ENCODE results near the gene UBQLN1.

Gene UBQLN1

DNA sequence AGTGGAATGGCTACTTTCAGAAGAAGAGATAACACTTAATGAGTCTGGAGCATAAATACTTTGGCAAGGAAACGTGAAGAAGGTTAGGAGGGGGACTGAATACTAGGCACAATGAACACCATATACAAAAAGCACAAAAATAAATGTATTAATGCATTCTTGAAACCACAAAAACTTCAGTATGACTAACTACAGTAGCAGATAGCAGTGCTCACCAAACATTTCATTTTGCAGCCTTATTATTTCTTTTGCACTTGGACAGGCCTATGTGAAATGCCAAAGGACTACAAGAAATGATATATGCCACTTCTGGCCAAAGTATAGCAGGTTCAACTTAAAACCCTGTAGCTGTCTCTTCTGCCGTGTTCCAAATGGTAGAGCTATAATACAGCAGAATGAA lies 26.3 kb downstream of the UBQLN1 start:
- DNase-seq = no peak

DNA sequence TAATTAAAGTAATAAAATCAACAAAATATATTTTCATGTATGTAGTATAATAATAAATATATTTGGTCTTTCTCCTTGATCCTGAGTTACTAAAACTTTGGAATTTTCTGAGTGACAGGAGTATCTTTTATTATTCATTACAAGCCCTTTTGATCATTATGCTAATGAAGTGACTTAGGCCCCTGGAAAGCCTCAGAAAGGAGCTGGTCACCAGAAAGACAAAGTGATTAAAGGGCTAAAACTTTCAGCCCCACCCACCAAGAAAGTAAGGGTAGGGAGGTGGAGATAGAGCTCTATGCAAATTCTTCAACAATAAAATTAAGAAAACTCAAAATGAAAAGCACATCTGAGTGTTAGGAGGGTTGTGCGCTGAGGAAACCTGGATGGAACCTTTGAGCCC lies 27.5 kb downstream of the UBQLN1 start:
- DNase-seq = no peak

DNA sequence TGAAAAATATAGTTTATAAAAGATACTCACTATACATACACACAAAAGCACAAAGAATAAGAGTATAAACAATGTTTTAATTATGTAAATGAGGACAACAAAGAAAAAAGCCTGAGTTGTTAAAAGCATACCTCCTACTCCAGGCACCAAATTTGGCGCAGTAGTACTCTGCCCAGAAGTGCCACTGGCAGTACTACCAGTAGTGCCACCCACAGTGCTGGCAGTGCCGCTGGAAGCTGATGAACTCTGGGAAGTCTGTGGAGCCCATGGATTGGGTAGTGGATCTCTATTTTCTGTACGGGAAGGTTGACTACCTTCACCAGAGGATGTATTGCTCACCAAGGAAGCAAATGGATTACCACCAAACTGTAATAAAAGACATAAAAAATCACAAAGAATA lies 30.2 kb downstream of the UBQLN1 start:
- no peak for DNase-seq

DNA sequence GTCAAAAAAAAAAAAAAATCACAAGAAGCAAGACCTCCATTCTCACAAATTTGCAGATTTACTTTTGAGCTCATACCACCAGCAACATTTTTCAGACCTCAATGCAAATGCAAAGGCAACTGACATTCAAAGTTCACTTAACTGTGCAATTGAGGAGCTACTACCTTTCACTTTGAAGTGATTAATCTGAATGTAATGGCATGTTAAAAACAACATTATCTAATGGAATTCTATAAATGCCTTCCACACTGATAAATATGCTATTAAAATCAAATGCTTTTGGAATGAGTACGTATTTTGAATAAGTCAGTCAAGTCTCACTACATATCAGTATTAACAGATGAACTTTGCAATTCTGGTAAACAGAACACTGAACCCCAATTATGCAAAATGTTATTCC lies 32.3 kb downstream of the UBQLN1 start:
- DNase-seq = no peak

DNA sequence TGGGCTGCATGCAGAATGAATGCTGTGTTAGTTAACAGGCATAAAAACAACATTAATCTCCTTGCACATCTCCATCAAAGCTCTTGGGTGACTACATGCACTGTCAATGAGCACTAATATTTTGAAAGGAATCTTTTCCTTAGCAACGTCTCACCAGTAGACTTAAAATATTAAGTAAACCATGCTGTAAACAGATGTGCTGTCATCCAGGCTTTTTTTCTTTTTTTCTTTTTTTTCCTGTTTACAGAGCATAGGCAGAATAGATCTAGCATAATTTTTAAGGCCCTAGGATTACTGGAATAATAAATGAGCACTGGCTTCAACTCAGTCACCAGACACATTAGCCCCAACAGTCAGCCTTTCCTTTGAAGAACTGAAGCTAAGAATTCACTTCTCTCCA lies 36.3 kb downstream of the UBQLN1 start:
- DNase-seq = no peak

DNA sequence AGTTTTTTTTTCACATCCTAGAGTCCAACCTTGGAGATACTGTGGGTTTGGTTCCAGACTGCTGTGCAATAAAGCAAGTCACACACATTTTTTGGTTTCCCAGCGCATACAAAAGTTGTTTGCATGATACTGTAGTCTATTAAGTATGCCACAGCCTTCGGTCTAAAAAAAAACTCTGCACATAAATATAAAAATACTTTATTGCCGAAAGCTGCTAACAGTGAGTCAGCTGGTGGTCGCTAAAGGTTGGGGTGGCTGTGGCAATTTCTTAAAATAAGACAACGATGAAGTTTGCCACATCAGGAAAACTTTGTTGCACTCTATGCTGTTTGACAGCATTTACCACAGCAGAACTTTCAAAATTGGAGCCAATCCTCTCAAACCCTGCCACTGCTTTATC lies 37.4 kb downstream of the UBQLN1 start:
- DNase-seq = no peak

DNA sequence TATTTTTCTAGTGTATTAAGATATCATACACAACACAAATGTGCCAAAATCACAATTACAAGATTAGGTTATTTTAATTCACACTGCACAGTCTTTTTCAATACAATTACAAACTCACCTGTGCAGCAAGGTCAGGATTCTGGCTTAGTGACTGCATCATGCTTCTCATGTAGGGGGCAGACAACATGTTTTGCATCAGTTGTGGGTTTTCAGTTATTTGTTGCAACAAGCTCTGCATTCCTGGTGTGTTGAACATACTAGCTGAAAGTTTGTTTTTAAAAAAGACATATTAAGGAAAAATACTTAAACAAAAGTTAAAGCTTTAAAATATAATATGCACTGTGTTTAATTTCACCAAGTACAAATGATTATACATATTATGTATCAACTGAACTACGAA lies 38.7 kb downstream of the UBQLN1 start:
- no peak for DNase-seq

DNA sequence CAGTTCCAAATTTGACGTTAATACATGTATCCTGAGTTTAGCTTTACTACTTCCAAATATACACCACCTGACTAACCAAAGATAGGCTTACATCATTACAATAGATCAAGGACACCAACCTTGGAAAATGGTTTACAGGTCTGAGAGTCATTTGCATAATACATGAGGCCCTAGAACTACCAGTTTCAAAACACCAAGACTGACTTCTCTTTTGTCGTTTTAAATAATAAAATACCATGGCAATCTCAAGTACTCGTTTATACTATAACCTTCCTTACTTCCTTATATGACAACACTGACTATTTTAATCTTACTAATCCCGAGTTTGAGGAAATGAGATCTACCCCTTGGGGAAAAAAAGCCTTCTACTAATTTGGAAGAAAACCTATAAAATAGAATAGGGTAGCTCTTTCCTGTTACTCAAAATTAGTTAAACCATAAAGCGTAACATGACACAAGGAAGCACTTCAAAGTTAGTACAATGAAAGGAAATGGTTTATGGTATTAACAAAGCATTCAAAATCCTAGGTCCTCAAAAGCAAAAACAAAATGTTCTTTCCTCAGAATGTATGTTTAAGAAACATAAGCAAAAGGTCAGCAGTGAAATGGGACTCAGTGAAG lies 42.1 kb downstream of the UBQLN1 start:
- DNase-seq = no peak

DNA sequence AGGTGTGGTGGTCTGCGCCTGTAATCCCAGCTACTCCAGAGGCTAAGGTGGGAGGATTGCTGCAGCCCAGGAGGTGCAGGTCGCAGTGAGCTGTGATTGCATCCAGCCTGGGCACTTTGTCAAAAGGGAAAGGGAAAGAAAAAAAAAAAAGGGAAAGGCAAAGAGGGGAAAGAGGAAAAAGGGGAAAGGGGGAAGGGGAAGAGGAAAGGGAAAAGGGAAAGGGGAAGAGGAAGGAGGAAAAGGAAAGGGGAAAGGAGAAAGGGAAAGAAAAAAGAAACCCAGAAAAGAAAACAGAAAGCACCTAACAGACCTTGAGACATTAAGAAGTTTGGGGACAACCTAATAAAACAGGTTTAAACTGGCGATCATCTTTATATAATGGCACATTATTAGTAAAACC lies 44.8 kb downstream of the UBQLN1 start:
- DNase-seq = no peak

DNA sequence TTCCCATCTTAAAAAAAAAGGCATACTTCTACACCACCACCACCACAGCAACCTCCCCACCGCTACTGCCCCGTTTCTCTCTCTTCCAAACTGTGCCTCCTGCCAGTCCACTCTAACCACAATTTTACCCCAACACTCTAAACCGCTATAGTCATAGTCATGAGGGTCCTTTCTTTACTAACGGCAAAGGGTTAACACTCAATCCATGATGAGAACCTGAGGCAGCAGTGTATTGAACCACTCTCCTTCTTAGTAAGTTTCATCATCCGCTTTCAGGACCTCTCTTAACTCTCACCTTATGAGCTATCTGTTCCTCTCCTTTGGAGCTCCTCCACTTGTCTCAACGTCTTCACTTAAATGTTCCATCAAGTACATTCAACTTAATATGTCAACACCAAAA lies 50.8 kb downstream of the UBQLN1 start:
- no peak for DNase-seq

DNA sequence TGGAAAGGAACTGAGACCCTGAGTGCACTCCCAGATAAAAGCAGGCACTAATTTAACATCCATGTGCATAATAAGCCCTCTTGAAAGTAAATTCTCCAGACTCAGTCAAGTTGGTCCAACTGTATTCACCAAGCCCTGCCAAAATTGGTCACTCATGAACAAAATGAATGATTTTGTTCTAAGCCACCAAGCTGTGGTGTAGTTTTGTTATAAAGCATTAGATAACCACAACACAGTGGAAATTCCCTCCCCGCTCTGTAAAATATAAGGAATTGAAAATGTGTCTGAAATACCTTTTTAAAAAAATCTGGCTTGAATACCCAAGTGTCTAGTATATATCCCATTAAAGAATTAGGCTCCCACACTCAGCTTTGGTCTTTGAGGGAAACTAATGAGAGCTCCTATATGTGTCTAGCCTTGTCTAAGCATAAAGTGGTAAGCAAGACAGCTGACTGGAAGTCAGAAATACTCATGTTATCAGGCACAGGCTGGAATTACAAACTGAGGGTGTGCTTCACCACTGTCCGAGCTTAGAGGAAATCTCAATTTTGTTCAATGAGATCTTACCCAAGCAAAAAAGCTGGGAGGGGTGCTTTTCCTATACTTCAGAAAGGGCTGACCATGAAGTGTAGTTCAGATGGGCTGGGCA lies 51.6 kb downstream of the UBQLN1 start:
- DNase-seq = no peak

DNA sequence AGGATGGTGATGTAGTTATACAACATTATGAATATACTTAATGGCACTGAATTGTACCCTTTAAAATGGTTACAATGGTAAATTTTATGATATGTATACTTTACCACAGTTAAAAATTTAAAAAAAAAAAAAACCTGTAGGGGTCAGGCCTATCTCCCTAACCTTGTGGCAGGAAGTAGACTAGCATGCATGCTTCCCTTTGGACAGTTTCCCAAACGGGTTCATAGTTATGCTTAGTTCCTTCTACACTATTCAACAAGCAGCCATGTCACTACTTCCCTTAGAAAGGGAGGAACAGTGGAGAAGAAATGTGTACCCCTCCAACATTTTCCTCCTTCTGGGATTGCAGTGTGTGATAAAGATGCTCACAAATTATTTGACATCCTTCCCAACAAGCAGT lies 52.3 kb downstream of the UBQLN1 start:
- DNase-seq = no peak

DNA sequence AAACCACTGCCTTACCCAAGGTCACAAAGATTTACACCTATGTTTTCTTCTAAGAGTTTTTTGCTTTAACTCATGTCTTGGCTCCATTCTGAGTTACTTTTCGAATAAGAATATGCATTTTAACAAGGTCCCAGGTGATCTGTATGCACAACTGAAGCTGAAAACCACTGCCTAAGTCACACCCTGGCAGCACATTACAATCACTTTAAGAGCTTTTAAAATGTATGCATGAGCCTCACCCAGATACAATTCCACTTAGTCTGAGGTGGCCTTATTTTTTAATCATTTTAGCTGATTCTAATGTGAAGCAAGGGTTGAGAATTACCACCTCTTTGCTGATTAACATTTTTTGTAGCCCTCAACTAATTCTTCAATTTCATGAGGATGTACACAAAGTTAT lies 55.3 kb downstream of the UBQLN1 start:
- no peak for DNase-seq

DNA sequence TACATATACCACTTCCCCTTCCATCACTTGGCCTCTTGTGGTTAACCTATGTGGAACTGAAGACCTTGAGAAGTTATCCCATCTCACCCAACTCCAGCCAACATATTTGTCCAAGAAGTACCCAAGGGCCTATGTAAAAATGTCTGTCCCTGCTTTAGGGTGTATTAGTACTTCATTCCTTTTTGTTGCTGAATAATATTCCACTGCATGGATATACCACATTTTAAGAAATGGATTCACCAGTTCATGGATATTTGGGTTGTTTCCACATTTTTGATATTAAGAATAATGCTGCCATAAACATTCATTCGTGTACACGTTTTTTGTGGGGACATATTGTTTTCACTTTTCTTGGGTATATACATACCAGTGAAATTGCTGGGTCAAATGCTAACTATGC lies 56.2 kb downstream of the UBQLN1 start:
- no peak for DNase-seq

DNA sequence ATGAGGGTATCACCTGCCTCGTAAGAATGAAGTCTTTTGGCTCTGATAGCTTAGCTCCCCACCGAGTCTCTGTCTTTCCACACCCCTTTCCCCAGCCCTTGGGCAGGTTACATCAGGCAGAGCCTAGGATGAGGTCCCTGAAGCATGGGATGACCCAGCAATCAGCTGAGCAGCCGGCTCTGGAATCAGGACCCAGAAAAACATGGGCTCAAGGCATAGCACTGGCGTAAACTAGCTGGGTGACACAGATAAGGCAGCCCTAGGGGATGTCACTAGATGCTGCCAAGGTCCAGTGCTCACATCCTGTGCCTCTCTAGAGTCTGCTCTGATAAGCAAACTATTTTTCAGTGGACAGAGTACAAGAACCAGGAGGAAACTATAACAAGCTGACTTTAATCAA lies 58.2 kb downstream of the UBQLN1 start:
- DNase-seq = no peak

DNA sequence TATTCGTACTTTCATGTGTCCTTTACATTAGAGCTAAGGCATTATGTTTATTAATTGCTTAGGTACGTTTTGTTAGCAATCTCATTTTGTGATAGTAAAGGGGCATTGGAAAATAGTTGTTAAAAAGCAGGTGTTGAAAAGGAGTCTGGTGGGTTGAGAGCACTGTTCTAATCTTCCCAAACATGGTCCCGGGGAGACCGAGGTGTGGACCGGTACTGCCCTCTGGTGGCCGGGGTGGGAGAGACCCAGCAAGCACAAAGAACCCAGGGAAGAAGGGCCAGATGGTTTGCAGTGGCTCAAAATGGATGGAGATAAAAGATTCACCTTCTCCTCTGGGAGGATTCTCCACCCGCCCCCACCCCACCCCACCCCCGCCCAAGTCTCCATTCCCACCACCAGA lies 58.7 kb downstream of the UBQLN1 start:
- DNase-seq = peak; percentile 33

DNA sequence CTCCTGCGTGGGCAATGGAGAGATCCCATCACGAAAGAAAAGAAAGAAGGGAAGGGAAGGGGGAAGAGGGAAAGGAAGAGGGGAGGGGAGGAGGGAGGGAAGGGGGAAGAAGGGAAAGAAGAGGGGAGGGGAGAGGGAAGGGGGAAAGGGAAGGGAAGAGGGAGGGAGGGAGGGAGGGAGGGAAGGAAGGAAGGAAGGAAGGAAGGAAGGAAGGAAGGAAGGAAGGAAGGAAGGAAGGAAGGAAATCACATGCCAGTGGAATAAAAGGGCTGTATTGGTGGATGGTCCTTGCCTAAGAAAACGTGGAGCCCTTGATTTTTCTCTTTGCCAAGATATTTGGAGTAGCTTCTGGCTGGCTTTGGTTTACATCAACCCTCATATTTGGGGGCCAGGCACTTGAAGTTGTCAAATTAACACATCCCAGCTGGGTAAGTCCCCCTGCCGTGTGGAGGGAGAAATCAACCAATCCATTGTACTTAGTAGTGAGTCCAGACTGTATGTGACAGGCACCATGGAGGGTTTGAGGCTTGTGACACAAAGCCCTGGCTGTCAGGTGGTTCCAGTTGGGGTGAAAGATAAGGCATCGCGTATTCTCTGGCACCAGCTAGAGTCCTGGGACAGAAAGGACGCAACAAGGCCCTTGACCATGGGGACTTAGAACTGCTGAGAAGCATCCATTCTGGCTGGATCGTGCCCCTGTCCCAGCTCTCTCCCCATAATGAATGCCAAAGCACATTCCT lies 61.1 kb downstream of the UBQLN1 start:
- DNase-seq = no peak

DNA sequence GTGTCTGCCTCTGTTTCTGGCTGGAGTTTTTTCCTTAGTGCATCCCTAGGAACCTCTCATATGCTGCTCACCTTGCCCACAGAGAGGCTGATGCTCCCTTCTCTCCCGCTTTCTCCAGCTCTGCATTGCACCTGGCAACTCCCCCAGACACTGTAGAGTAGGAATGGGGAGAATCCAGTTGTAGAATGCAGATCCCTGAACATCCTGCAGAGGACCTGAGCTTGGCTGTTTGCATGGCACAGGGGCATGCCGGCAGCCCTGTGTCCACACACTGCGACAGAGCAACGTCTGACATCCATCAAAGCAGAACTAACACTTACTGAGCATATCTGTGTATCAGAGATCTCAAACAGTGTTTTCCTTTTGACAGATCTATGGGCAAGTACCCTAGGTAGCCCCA lies 65.0 kb downstream of the UBQLN1 start:
- DNase-seq = no peak

DNA sequence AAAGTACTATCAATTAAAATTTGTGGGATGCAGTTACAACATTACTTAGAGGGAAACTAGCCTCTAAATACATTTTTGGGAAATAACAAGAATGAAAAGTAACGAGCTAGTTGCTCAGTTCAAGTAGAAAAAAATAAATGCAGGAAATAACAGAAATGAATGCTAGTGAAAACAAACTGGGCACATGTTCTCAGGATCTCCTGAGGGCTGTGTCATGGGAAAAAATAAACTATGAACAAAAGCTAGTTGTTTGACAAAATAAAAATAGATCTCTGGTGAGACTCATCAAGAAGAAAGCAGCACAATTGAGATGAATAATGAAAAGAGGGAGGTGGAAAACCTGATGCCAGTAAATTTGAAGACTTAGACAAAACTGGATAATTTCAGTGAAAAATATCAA lies 68.5 kb downstream of the UBQLN1 start:
- no peak for DNase-seq

DNA sequence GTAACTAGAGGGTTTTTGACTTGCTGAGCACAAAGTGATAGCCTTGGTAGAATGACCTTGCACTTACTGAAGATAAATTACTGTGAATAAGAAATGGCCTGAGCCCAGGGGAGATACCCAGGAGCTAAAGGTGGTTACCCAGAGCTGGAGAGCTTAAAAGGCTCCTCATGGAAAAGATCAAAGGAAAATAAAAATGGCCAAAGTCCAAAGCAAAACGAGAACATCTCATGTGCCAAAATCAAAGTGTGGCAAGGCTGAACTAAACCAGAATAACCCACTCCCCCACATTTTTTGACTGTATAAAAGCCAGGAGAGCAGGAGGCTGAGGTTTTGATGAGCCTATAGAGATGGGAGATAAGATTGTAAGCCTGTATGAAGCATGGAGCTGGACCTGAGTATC lies 70.4 kb downstream of the UBQLN1 start:
- no peak for DNase-seq

DNA sequence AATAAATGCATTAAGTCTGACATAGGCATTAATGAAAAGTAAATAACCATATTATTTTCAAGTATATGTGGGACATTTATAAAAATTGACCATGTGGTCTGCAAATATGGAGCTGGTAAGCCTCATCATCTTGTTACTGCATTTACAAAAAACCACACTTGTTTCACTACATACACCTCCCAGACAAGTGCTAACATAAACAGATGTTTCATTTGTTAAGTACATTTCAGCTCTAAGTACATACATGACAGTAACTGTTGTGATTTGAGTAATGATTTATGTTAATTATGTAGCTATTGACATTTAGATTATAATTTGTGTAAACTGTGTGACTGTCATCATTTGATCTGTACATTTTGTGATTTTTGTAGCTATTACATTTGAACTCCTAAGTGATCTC lies 70.9 kb downstream of the UBQLN1 start:
- no peak for DNase-seq

DNA sequence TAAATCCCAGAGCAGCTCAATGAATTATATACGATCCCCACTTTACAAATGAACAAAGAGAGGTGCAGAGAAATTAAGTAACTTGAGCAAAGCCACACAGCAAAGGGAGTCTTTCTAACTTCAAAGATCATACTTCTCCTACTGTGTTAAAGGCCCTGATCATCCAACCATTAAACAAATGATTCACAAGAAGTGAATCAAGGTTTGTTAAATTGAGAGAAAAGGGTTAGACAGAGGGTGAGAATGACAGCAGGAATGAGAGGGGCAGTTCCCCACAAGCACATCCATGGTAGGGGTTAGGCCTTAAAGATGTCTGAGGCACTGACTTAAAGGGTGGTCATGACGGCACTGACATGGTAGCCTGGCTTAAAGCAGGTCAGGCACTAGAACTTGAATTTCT lies 74.1 kb downstream of the UBQLN1 start:
- no peak for DNase-seq

DNA sequence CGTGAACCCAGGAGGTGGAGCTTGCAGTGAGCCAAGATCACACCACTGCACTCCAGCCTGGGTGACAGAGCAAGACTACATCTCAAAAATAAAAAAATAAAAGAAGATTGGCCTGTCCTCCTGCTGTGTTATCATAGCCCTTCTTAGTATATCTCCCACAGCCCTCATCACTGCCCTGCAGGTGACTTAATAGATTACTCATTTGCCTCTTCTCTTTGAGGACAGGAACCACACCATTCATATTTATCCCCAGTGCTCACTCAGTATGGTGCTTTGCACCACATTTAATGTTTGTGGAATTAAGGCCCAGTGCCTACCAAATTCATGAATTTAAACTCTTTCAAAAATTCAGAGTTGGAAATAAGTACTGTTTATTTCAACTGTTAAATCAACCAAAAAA lies 74.5 kb downstream of the UBQLN1 start:
- DNase-seq = no peak

DNA sequence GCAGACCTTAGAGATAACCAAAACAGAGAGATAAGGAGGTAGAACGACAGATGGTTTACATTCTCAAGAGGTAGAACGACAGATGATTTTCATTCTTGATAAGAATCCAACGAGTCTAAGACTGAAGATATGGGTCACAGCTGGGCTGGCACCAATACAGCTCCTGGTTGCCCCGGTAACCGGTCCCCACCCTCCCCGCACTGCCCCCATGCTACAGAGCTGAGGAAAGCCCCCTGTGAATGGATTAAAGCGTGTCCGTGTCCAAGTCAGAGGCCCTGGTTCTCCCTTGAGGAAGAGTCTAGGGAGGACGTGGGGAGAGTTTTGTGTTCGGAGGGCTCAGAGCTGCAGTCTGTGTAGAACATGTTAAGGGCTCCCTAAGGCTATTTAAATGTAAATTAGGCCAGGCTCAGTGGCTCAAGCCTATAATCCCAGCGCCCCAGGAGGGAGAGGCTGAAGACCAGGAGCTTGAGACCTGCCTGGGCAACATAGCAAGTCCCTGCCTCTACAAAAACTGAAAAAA lies 76.8 kb downstream of the UBQLN1 start:
- no peak for DNase-seq
